ENCODE results near the gene CTDSPL. TPM values are rescaled to one million over a fixed set of nuclear protein-coding genes. Genes with fewer than 3 reads are reported as not detected.

The CTDSPL gene
- total and polyA plus RNA-seq, 2 of the 8 experiments (the other 6 are each of a cell fraction or from before 2014, with no cell fraction given), result 20.3 to 42.2 TPM

GRCh38 chr3:37993820-37994638 lies 132.3 kb downstream of the CTDSPL start (continued):
- TF ChIP-seq RFX5 (IDR thresholded peaks at IDR 0.05; ENCODE audit: borderline replicate concordance, low read depth, low read length) (no peak), BACH1 (IDR thresholded peaks at IDR 0.05; ENCODE audit: low read length) (no peak), EP300 (IDR thresholded peaks at IDR 0.05; ENCODE audit: borderline replicate concordance in 1 of 2, low read depth in 2 of 2, low read length in 2 of 2) (no peak), EZH2 (IDR thresholded peaks at IDR 0.05; ENCODE audit: low read depth, low read length, severe bottlenecking) (no peak), TAF7 (optimal IDR thresholded peaks at IDR 0.05; ENCODE audit: borderline replicate concordance, low read depth, low read length) (peak; percentile 51), ASH2L (IDR thresholded peaks at IDR 0.05; ENCODE audit: low read length) (peak; percentile 60), TAF1 (IDR thresholded peaks at IDR 0.05; ENCODE audit: low read depth, low read length) (0 out of 2 replicates have a peak, but pooled peaks have one; percentile 41), POLR2A (IDR thresholded peaks at IDR 0.05; ENCODE audit: control extremely low read depth in 1 of 2, low read depth in 2 of 2, low read length in 2 of 2) (peak in 1 of 2 experiments; percentile 76; a peak in 2 of 3 replicates), ZNF274 (IDR thresholded peaks at IDR 0.05; ENCODE audit: borderline replicate concordance, extremely low read depth, low read length) (no peak), TBP (IDR thresholded peaks at IDR 0.05; ENCODE audit: low read depth, low read length) (peak; percentile 67; the same call in 1 of the 2 replicates), CREB1 (IDR thresholded peaks at IDR 0.05) (no peak), SP2 (IDR thresholded peaks at IDR 0.05; ENCODE audit: low read length) (no peak), CHD1 (IDR thresholded peaks at IDR 0.05; ENCODE audit: low read depth, low read length) (no peak), JUND (IDR thresholded peaks at IDR 0.05; ENCODE audit: low read length) (no peak), CTBP2 (IDR thresholded peaks at IDR 0.05; ENCODE audit: borderline replicate concordance, insufficient read depth, insufficient read length, low read length) (no peak), ATF3 (IDR thresholded peaks at IDR 0.05; ENCODE audit: insufficient read depth, low read depth, low read length) (no peak), POU5F1 (IDR thresholded peaks at IDR 0.05; ENCODE audit: low read depth, low read length) (no peak), BCL11A (IDR thresholded peaks at IDR 0.05; ENCODE audit: low read depth in 2 of 2, low read length in 2 of 2) (no peak), SRF (IDR thresholded peaks at IDR 0.05; ENCODE audit: low read depth, low read length) (no peak), KDM5A (IDR thresholded peaks at IDR 0.05; ENCODE audit: low read length) (no peak), SUZ12 (IDR thresholded peaks at IDR 0.05; ENCODE audit: low read length) (no peak), CHD2 (IDR thresholded peaks at IDR 0.05; ENCODE audit: low read length) (no peak)
